HEK293 (cell line): ENCODE measurements around the gene NPY.
A peak's percentile ranks its signal among the peaks of the same experiment; 100 is the strongest.

ENCODE experiments used
- ZBTB17 ChIP-seq: fragments of 450-650 bp; formaldehyde crosslinking; IDR thresholded peaks from 2 replicates; pipeline ENCODE4 v1.5.1; 2016; ENCODE audit warnings: missing biosample characterization, missing genetic modification characterization
- ZNF175 ChIP-seq: fragments of 450-650 bp; formaldehyde crosslinking; IDR thresholded peaks from 2 replicates; pipeline ENCODE4 v1.5.1; 2016; ENCODE audit warnings: missing biosample characterization, missing genetic modification characterization
- ZNF623 ChIP-seq: fragments of 450-650 bp; formaldehyde crosslinking; IDR thresholded peaks from 2 replicates; pipeline ENCODE4 v1.5.1; 2016; ENCODE audit warnings: missing biosample characterization, missing genetic modification characterization
- TF ChIP-seq, protein P1 (sequence below): fragments of 450-650 bp; formaldehyde crosslinking; IDR thresholded peaks from 2 replicates; pipeline ENCODE4 v1.5.1; 2016; ENCODE audit warnings: missing biosample characterization, missing genetic modification characterization
- TF ChIP-seq, protein P2 (sequence below): fragments of 450-650 bp; formaldehyde crosslinking; IDR thresholded peaks from 2 replicates; pipeline ENCODE4 v1.5.1; 2016; ENCODE audit warnings: missing biosample characterization, missing genetic modification characterization, borderline replicate concordance
- TF ChIP-seq, protein P3 (sequence below): fragments of 450-650 bp; formaldehyde crosslinking; IDR thresholded peaks from 2 replicates; pipeline ENCODE4 v1.5.1; 2016; ENCODE audit warnings: missing biosample characterization, missing genetic modification characterization
- TF ChIP-seq, protein P4 (sequence below): fragments of 450-650 bp; formaldehyde crosslinking; IDR thresholded peaks from 2 replicates; pipeline ENCODE4 v1.5.0; 2017; ENCODE audit warnings: missing biosample characterization, missing genetic modification characterization, borderline replicate concordance
- TF ChIP-seq, protein P5 (sequence below): fragments of 450-650 bp; IDR thresholded peaks from 2 replicates; pipeline ENCODE4 v1.5.1; 2018; ENCODE audit warnings: missing biosample characterization, mild to moderate bottlenecking, missing genetic modification characterization
- TF ChIP-seq, protein P6 (sequence below): fragments of 450-650 bp; formaldehyde crosslinking; IDR thresholded peaks from 2 replicates; pipeline ENCODE4 v1.5.1; 2016; ENCODE audit warnings: missing biosample characterization, missing genetic modification characterization
- TF ChIP-seq, protein P7 (sequence below): fragments of 450-650 bp; formaldehyde crosslinking; IDR thresholded peaks from 2 replicates; pipeline ENCODE4 v1.5.1; 2016; ENCODE audit warnings: missing biosample characterization, missing genetic modification characterization

DNA sequence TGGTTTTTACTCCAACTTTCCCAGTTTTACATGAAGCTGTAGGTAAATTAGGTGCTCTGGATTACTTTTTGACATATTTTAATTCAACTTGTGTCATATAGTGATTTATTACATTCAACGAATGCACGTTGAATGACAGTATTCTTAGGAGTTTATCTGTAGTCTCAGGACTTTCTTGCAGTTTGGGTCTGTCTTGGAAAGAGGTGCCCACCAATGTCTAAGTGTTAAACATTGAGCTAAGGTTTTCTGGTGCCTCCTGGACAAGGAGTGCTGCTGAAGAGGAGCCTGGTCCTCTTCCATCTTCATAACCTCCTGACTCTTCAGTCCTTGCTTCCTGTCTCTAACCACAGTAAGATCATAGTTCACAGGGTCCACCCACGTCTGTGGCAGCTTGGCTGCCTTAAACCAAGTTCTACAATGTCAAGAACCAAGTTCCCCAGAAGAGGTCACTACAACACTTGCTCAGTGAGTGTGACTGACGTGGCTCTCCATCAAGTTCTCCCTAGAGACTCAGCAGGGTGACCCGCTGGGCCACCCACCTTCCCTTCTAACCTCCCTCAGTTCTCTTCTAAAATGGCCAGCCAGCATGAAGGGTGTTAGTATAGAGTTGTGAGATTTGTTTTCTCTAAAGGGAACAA is 6.1 kb downstream of the NPY start:
- no peak for TF ChIP-seq ZBTB17 (tag by site-specific recombination)
- TF ChIP-seq, protein P1, sequence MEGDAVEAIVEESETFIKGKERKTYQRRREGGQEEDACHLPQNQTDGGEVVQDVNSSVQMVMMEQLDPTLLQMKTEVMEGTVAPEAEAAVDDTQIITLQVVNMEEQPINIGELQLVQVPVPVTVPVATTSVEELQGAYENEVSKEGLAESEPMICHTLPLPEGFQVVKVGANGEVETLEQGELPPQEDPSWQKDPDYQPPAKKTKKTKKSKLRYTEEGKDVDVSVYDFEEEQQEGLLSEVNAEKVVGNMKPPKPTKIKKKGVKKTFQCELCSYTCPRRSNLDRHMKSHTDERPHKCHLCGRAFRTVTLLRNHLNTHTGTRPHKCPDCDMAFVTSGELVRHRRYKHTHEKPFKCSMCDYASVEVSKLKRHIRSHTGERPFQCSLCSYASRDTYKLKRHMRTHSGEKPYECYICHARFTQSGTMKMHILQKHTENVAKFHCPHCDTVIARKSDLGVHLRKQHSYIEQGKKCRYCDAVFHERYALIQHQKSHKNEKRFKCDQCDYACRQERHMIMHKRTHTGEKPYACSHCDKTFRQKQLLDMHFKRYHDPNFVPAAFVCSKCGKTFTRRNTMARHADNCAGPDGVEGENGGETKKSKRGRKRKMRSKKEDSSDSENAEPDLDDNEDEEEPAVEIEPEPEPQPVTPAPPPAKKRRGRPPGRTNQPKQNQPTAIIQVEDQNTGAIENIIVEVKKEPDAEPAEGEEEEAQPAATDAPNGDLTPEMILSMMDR: peak; percentile 56; the same call in 1 of the 2 replicates
- TF ChIP-seq, protein P2, sequence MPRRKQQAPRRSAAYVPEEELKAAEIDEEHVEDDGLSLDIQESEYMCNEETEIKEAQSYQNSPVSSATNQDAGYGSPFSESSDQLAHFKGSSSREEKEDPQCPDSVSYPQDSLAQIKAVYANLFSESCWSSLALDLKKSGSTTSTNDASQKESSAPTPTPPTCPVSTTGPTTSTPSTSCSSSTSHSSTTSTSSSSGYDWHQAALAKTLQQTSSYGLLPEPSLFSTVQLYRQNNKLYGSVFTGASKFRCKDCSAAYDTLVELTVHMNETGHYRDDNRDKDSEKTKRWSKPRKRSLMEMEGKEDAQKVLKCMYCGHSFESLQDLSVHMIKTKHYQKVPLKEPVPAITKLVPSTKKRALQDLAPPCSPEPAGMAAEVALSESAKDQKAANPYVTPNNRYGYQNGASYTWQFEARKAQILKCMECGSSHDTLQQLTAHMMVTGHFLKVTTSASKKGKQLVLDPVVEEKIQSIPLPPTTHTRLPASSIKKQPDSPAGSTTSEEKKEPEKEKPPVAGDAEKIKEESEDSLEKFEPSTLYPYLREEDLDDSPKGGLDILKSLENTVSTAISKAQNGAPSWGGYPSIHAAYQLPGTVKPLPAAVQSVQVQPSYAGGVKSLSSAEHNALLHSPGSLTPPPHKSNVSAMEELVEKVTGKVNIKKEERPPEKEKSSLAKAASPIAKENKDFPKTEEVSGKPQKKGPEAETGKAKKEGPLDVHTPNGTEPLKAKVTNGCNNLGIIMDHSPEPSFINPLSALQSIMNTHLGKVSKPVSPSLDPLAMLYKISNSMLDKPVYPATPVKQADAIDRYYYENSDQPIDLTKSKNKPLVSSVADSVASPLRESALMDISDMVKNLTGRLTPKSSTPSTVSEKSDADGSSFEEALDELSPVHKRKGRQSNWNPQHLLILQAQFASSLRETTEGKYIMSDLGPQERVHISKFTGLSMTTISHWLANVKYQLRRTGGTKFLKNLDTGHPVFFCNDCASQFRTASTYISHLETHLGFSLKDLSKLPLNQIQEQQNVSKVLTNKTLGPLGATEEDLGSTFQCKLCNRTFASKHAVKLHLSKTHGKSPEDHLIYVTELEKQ (tag by site-specific recombination): no peak
- no peak for TF ChIP-seq ZNF175 (tag by site-specific recombination)
- TF ChIP-seq, protein P3, sequence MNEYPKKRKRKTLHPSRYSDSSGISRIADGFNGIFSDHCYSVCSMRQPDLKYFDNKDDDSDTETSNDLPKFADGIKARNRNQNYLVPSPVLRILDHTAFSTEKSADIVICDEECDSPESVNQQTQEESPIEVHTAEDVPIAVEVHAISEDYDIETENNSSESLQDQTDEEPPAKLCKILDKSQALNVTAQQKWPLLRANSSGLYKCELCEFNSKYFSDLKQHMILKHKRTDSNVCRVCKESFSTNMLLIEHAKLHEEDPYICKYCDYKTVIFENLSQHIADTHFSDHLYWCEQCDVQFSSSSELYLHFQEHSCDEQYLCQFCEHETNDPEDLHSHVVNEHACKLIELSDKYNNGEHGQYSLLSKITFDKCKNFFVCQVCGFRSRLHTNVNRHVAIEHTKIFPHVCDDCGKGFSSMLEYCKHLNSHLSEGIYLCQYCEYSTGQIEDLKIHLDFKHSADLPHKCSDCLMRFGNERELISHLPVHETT (tag by site-specific recombination): no peak
- TF ChIP-seq, protein P4, sequence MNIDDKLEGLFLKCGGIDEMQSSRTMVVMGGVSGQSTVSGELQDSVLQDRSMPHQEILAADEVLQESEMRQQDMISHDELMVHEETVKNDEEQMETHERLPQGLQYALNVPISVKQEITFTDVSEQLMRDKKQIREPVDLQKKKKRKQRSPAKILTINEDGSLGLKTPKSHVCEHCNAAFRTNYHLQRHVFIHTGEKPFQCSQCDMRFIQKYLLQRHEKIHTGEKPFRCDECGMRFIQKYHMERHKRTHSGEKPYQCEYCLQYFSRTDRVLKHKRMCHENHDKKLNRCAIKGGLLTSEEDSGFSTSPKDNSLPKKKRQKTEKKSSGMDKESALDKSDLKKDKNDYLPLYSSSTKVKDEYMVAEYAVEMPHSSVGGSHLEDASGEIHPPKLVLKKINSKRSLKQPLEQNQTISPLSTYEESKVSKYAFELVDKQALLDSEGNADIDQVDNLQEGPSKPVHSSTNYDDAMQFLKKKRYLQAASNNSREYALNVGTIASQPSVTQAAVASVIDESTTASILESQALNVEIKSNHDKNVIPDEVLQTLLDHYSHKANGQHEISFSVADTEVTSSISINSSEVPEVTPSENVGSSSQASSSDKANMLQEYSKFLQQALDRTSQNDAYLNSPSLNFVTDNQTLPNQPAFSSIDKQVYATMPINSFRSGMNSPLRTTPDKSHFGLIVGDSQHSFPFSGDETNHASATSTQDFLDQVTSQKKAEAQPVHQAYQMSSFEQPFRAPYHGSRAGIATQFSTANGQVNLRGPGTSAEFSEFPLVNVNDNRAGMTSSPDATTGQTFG: no peak
- TF ChIP-seq, protein P5, sequence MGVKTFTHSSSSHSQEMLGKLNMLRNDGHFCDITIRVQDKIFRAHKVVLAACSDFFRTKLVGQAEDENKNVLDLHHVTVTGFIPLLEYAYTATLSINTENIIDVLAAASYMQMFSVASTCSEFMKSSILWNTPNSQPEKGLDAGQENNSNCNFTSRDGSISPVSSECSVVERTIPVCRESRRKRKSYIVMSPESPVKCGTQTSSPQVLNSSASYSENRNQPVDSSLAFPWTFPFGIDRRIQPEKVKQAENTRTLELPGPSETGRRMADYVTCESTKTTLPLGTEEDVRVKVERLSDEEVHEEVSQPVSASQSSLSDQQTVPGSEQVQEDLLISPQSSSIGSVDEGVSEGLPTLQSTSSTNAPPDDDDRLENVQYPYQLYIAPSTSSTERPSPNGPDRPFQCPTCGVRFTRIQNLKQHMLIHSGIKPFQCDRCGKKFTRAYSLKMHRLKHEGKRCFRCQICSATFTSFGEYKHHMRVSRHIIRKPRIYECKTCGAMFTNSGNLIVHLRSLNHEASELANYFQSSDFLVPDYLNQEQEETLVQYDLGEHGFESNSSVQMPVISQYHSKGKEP (tag by site-specific recombination): no peak
- TF ChIP-seq, protein P6, sequence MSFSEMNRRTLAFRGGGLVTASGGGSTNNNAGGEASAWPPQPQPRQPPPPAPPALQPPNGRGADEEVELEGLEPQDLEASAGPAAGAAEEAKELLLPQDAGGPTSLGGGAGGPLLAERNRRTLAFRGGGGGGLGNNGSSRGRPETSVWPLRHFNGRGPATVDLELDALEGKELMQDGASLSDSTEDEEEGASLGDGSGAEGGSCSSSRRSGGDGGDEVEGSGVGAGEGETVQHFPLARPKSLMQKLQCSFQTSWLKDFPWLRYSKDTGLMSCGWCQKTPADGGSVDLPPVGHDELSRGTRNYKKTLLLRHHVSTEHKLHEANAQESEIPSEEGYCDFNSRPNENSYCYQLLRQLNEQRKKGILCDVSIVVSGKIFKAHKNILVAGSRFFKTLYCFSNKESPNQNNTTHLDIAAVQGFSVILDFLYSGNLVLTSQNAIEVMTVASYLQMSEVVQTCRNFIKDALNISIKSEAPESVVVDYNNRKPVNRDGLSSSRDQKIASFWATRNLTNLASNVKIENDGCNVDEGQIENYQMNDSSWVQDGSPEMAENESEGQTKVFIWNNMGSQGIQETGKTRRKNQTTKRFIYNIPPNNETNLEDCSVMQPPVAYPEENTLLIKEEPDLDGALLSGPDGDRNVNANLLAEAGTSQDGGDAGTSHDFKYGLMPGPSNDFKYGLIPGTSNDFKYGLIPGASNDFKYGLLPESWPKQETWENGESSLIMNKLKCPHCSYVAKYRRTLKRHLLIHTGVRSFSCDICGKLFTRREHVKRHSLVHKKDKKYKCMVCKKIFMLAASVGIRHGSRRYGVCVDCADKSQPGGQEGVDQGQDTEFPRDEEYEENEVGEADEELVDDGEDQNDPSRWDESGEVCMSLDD: no peak
- TF ChIP-seq, protein P7, sequence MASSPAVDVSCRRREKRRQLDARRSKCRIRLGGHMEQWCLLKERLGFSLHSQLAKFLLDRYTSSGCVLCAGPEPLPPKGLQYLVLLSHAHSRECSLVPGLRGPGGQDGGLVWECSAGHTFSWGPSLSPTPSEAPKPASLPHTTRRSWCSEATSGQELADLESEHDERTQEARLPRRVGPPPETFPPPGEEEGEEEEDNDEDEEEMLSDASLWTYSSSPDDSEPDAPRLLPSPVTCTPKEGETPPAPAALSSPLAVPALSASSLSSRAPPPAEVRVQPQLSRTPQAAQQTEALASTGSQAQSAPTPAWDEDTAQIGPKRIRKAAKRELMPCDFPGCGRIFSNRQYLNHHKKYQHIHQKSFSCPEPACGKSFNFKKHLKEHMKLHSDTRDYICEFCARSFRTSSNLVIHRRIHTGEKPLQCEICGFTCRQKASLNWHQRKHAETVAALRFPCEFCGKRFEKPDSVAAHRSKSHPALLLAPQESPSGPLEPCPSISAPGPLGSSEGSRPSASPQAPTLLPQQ: no peak
- TF ChIP-seq ZNF623 (tag by site-specific recombination): no peak
